SK-N-SH treated with all-trans-retinoic acid at 6 μM for 48 hours (cell line): Measurements from ENCODE around the gene NXN.

ENCODE experiments used
- ARNTL ChIP-seq: fragments of 450-650 bp; formaldehyde crosslinking; IDR thresholded peaks from 2 replicates; pipeline ENCODE4 v1.5.0; 2020; ENCODE audit warnings: low read depth, mild to moderate bottlenecking, moderate library complexity, borderline replicate concordance
- BACH2 ChIP-seq: fragments of 250-450 bp; sonication (Bioruptor Pico); IDR thresholded peaks from 2 replicates; pipeline ENCODE4 v1.9.0; 2021; ENCODE audit warnings: mild to moderate bottlenecking, borderline replicate concordance
- CREB5 ChIP-seq: fragments of 250-450 bp; sonication (Bioruptor Pico); IDR thresholded peaks from 2 replicates; pipeline ENCODE4 v1.5.1; 2020; ENCODE audit warnings: low read depth, mild to moderate bottlenecking, moderate library complexity
- CSDC2 ChIP-seq: fragments of 250-450 bp; sonication (Bioruptor Pico); IDR thresholded peaks from 2 replicates; pipeline ENCODE4 v1.5.0; 2020; ENCODE audit warnings: mild to moderate bottlenecking, moderate library complexity
- GLIS3 ChIP-seq: fragments of 250-450 bp; sonication (Bioruptor Pico); IDR thresholded peaks from 2 replicates; pipeline ENCODE4 v1.5.0; 2020; ENCODE audit warnings: mild to moderate bottlenecking, moderate library complexity
- PATZ1 ChIP-seq: fragments of 250-450 bp; sonication (Bioruptor Pico); IDR thresholded peaks from 2 replicates; pipeline ENCODE4 v1.8.0; 2020; ENCODE audit warnings: mild to moderate bottlenecking, moderate library complexity, borderline replicate concordance
- PPARA ChIP-seq: fragments of 250-450 bp; sonication (Bioruptor Pico); IDR thresholded peaks from 2 replicates; pipeline ENCODE4 v1.5.0; 2020; ENCODE audit warnings: mild to moderate bottlenecking, borderline replicate concordance
- RARB ChIP-seq: fragments of 250-450 bp; sonication (Bioruptor Pico); IDR thresholded peaks from 2 replicates; pipeline ENCODE4 v1.8.0; 2021; ENCODE audit warnings: mild to moderate bottlenecking, moderate library complexity
- TCF4 ChIP-seq: fragments of 250-450 bp; sonication (Bioruptor Pico); IDR thresholded peaks from 2 replicates; pipeline ENCODE4 v1.8.0; 2021; ENCODE audit warnings: mild to moderate bottlenecking, moderate library complexity, borderline replicate concordance
- TOX ChIP-seq: fragments of 250-450 bp; sonication (Bioruptor Pico); IDR thresholded peaks from 2 replicates; pipeline ENCODE4 v1.8.0; 2021; ENCODE audit warnings: mild to moderate bottlenecking, moderate library complexity, borderline replicate concordance
- ZC3H10 ChIP-seq: fragments of 250-450 bp; sonication (Bioruptor Pico); IDR thresholded peaks from 2 replicates; pipeline ENCODE4 v1.5.1; 2021; ENCODE audit warnings: mild to moderate bottlenecking, moderate library complexity
- ZFP30 ChIP-seq: fragments of 450-650 bp; formaldehyde crosslinking; IDR thresholded peaks from 2 replicates; pipeline ENCODE4 v1.5.0; 2022; ENCODE audit warnings: mild to moderate bottlenecking, moderate library complexity
- ZNF565 ChIP-seq: fragments of 450-650 bp; formaldehyde crosslinking; conservative IDR thresholded peaks from 2 replicates; pipeline ENCODE4 v1.5.0; 2020; ENCODE audit warnings: low read depth, mild to moderate bottlenecking, moderate library complexity

- TF ChIP-seq PATZ1 (CRISPR knock-in tag) (no peak), ZNF565 (CRISPR knock-in tag) (no peak), TCF4 (CRISPR knock-in tag) (no peak), TOX (no peak), ZC3H10 (CRISPR knock-in tag) (no peak), ARNTL (no peak), BACH2 (CRISPR knock-in tag) (no peak), CSDC2 (CRISPR knock-in tag) (no peak), PPARA (CRISPR knock-in tag) (no peak), ZFP30 (CRISPR knock-in tag) (no peak), CREB5 (CRISPR knock-in tag) (no peak), GLIS3 (CRISPR knock-in tag) (no peak), RARB (CRISPR knock-in tag) (no peak)
Measured at GRCh38 chr17:871751-872519, 107.6 kb downstream of the NXN start.
